Activated naive CD4-positive, alpha-beta T cell treated with anti-CD3 and anti-CD28 coated beads, Interleukin-2, amount 50 U/mL, for 16 hours (primary cell): ENCODE data around the gene CDK10.
"Not testable (repeated sequence)": the region's sequence is repeated elsewhere in the genome, so short reads cannot be mapped to it uniquely, and the experiment has no call there.

Experiments
- DNase-seq: peaks from one replicate; pipeline ENCODE4 v3.0.0-alpha.2; 2020

Gene CDK10

GRCh38 chr16:89669755-89670154, 16.7 kb upstream of the CDK10 start:
- no peak for DNase-seq

DNA sequence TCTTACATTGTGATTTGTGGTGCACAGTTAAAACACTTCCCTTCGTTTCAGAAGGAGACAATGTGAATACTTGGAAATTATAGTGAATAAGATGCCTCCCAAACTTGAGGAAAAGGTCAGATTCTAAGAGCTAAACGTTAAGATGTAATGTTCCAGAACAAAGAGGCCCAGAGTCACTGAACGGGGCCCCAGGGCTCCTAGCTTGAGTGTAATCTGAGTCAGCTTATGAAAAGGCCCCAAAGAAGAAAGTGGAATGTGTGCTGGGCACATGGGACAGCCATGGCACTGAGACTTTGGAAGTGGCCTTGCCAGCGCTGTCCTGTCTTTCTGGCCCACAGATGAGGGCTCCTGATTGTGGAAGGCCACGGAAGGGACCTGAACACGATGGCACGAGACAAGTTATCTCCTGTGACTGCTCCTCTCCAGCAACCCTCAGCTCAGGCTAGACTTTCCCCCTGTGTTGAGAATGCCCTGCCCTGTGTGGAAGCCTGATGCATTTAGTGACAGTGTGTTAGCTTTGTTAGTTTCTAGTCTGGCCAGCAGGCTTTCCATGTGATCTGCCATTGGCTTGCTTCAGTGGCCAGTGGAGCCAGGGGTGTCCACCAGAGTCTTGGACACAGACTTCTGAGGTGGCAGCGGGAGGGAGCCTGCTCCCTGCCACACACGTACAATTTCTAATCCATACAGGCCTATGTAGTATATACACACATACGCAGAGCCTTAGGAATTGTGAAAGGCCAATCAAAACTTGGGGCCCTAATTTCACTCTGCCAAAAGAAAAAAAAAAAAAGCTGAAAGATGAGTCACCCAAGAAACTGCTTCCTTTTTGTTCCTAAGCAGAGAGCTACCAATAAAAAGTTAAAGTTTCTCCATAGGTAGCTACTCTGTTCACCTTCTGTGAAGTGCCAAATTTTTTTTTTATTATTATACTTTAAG, 15.7 kb upstream of the CDK10 start:
- DNase-seq = no peak

- DNase-seq = not testable (repeated sequence)
These were observed 14.9 kb upstream of the CDK10 start for GRCh38 chr16:89671565-89671964.

DNA sequence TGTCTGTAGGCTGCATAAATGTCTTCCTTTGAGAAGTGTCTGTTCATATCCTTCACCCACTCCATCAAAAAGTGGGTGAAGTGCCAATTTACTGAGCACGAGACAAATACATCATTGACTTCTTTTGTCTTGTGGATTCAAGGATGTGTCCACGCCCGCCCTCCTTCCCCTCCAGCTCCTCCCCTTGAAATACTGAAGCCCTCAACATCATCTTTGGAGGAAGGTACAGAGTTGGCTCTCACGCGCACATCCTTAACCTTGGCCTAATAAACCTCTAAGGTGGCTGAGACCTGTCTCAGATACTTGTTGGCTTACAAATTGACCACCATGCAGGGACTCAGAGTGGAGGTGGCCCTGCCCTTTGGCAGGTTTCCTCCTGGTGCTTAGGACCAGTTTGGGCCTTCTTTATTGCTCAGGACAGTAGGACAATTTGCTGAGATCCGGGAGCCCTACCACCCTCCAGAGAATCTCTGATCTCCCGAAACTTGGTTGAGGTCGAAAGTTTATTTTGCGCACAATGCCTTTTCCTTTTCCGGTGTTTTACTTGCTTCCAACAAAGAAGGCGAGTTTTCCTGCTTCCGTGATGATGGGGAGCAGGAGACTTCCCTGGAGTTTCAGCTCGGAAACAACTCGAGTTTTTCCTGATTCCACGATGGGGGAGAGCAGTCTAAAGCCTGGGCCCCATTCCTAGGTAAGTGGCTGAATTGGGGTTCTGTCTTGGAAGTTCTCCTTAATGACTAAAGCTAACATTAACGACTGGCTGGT, 14.1 kb upstream of the CDK10 start:
- no peak for DNase-seq

DNA sequence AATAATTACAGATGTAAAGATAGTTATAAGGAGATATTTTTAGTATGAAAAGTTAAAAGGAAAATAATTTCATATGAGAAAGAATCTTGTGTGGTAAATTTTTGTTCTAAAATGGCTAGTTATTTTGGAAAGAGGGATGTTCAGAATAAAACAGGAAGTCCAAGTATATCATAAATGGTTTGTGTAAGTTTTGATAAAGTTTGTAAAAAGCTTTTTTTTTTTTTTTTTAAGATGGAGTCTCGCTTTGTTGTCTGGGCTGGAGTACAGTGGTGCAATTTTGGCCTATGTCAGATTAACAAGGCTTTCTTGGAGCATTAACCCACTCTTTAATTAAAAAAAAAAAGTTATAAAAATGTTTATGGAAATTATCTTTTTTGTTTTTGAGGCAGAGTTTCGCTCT, 8.2 kb upstream of the CDK10 start:
- no peak for DNase-seq

GRCh38 chr16:89685916-89686315, 573 bp upstream of the CDK10 start:
- no peak for DNase-seq

DNA sequence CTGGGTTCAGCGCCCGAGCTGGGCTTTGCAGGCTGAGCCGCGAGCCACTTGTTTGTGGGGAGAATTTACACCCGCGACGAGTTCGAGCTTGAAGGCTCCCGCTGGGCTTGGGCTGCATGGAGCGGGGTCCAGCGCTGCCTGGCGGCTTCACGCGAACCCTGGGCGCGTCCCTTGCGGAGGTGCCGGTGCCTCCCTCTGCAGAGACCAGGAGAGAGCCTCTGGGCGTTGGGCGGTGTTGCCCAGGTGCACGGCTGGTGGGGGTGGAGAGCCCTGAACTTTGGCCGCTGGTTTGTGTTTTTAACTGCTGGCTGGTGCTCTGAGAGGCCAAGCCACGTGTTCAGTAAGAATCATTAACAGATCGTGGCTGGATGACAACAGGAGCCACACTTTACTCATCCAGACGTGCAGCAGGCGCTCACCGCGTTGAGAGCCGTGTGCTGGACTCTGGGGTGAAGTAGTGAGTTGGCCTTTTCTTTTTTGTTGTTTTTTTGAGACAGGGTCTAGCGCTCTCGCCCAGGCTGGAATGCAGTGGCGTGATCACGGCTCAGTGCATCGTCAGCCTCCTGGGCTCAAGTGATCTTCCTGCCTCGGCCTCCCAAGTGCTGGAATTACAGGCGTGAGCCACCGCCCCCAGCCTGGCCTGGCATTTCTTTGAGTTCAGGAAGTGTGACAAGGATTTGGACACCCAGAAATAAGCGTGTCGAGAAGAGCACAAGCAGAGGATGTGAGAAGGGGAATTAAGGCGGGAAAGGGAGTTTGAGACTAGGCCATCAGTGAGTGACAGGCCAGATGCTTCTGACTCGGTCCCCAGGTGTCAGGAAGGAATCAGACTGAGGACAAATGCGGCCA, 827 bp downstream of the CDK10 start:
- no peak for DNase-seq

DNA sequence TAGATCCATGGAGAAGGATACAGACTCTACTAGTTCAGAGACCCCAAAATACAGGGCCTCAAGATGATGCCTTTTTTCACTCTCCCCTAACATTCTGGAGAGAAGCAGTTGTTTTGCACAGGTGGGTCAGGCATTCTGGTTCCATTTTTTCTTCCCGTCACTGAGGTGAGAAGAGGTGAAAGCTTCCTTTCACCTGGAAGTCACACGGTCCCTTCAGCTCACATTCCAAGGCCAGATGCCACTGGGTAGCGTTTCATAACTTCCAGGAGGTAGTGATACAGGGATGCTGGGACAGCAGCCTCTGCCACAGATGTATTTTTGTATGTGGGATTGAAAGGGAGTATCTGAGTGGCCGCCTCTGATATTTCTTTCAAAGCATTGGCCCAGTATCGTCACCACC, 1.9 kb downstream of the CDK10 start:
- no peak for DNase-seq

GRCh38 chr16:89689142-89689541, 2.7 kb downstream of the CDK10 start:
- DNase-seq = no peak

DNA sequence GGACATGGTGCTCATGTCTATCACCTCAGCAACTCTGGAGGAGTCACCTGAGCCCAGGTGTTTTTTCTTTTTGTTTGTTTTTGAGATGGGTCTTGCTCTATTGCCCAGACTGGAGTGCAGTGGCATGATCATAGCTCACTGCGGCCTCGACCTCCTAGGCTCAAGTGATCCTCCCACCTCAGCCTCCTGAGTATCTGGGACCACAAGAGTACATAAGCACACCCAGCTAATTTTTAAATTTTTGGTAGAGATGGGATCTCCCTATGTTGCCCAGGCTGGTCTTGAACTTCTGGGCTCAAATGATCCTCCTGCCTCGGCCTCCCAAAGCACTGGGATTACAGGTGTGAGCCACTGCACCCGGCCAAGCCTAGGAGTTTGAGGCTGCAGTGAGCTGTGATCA, 3.1 kb downstream of the CDK10 start:
- DNase-seq = not testable (repeated sequence)

DNA sequence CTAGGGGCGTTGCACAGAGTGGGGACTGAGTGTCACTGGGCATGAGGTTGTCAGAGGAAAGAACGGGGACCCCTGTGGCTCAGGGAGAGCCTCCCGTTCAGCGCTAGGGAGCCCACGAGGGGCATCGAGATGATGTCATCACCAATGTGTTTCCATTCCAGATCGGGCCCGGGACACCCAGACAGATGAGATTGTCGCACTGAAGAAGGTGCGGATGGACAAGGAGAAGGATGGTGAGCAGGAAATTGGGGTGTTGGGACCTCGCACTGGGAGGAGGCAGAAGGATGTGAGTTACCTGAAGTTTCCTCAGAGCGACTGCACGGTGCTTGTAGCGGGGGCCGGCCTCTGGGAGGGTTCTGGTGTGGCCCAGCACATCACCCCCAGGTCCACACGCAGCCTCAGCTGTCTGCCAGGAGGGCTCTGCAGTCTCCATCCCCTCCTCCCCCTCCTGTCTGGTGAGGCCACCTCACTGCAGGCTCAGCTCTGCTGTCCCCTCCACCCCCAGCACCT, 4.0 kb downstream of the CDK10 start:
- DNase-seq = no peak

GRCh38 chr16:89691231-89691985, 4.9 kb downstream of the CDK10 start:
- DNase-seq = no peak

DNA sequence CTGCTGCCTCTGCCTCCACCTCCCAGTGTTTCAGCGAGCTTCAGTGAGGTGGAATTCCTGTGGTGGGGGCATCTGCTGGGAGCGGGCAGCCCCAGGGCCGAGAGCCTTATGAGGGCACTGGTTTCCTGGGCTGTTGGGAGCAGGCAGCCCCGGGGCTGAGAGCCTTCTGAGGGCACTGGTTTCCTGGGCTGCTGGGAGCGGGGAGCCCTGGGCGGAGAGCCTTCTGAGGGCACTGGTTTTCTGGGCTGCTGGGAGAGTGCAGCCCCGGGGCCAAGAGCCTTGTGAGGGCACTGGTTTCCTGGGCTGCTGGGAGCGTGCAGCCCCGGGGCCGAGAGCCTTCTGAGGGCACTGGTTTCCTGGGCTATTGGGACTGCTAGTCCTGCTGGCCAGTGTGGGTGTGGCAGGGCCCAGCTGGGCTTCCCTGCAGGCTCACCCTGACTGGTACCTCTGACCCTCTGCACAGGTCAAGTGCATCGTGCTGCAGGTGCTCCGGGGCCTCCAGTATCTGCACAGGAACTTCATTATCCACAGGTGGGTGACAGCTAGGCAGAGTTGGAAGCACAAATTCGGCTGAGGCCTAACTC, 5.6 kb downstream of the CDK10 start:
- DNase-seq = no peak

DNA sequence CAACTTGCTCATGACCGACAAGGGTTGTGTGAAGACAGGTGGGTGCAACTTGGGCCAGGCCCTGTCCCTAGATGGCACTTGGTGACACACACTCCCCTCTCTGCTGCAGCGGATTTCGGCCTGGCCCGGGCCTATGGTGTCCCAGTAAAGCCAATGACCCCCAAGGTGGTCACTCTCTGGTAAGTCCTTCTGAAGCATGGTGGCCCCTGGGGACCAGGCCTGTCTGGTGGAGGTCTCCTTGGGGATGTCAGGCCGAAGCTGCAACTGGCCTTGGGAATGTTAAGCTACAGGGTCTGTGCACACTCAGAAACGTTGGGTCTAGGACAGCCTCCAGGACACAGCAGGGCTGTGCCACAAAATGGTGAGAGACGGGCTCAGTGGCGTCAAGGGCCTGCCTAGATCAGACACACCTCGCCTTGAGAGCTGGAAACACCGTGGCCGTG, 6.8 kb downstream of the CDK10 start:
- no peak for DNase-seq

DNA sequence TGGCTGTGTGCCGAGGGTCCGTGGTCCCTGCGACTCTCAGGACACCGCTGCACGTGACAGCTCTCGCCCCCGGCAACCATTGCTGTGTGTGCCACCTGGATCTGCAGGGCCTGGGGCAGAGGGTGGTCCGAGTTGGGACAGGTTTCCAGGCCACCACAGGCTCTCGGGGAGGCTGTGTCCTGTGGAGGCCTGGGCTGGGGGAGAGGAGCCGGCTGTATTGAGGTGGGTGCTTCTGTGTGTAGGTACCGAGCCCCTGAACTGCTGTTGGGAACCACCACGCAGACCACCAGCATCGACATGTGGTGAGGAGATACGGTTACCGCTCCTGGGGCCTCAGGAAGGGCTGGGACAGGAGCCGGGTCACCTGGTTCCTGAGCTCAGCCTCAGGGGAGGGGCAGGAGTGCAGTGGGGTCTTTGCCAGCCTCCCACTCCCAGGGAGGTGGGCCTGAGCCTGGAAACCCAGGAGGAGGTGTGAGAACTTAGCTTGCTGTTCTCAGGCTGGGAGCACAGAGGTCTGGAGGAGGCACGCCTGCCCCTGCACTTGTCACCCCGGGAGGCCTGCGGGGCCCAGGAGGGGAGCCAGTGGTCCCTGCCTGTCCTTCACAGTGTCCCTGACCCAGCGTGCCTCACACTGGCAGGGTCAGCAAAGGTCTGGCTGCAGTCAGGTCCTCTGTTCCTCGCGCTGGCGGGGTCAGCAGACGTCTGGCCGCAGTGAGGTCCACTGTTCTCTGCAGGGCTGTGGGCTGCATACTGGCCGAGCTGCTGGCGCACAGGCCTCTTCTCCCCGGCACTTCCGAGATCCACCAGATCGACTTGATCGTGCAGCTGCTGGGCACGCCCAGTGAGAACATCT, 7.7 kb downstream of the CDK10 start:
- no peak for DNase-seq

DNA sequence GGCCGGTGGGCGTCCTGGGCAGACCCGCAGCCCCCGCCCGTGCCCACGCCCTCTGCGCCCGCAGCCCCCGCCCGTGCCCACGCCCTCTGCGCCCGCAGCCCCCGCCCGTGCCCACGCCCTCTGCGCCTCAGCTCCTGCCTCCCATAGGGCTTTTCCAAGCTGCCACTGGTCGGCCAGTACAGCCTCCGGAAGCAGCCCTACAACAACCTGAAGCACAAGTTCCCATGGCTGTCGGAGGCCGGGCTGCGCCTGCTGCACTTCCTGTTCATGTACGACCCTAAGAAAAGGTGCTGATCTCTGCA, 8.2 kb downstream of the CDK10 start:
- DNase-seq = not testable (repeated sequence)

GRCh38 chr16:89695086-89695874, 8.8 kb downstream of the CDK10 start:
- no peak for DNase-seq

DNA sequence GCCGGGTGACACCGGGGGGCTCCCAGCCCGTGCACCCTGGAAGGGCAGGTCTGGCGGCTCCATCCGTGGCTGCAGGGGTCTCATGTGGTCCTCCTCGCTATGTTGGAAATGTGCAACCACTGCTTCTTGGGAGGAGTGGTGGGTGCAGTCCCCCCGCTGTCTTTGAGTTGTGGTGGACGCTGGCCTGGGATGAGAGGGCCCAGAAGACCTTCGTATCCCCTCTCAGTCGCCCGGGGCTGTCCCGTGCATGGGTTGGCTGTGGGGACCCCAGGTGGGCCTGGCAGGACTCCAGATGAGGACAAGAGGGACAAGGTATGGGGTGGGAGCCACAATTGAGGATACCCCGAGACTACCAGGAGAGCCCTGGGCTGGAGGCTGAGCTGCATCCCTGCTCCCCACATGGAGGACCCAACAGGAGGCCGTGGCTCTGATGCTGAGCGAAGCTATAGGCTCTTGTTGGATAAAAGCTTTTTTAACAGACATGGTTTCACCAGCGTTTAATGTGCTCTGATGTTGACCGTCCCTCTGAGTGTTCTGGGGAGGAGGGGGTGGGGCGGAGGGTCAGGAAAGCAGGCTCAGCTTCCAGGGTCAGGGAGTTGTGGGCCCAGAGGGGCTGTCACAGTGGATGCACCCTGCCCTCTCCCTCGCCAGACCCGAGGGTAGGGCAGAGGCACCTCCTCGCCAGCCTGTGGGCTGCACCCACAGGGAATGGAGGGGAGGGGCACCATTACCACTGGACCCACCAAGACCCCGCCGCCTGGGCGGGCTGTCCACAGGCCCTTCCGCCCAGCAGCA, 9.6 kb downstream of the CDK10 start:
- DNase-seq = no peak

DNA sequence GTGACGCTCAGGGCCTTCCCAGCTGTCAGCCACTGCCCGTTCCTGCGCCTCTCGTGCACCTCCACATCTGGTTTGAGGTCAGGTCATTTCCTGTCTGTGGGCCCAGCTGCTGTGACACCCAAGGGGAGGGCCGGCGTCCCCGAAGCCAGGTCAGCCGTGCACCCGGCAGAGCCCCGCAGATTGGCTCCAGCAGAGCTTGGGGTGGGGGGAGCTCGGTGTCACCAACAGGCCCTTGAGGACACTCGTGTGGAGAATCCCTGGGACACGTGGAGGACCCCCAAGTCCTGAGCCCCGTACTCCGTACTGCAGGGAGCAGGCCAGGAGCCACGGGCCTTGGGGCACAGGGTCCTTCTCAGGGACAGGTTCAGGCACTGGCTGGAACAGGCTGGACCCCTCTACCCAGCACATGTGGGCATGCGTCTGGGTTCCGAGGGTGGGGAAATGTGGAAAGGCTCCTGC, 10.2 kb downstream of the CDK10 start:
- no peak for DNase-seq
